HG03469 (cell line): Measurements from ENCODE around the gene DPYSL5.
"Not testable (repeated sequence)": the region's sequence is repeated elsewhere in the genome, so short reads cannot be mapped to it uniquely, and the experiment has no call there.

Experiments used
- ATAC-seq: cut with Tn5 transposase; IDR thresholded peaks from one replicate; pipeline ENCODE4 v1.9.1; 2021; ENCODE audit warnings: mild to moderate bottlenecking, moderate library complexity, moderate number of reproducible peaks; ENCODE audit not compliant: unreplicated experiment

Gene DPYSL5

GRCh38 chr2:26847655-26848335, at the start of gene DPYSL5:
Gene DPYSL5, plus strand, starts transcription at chr2:26848132. Its CDS starts 50,368 bp downstream, at chr2:26898500.
- no peak for ATAC-seq

GRCh38 chr2:26801328-26801727, 46.6 kb upstream of the DPYSL5 start:
- no peak for ATAC-seq

- no peak for ATAC-seq
Observed at GRCh38 chr2:26801796-26802195, 46.1 kb upstream of the DPYSL5 start.

DNA sequence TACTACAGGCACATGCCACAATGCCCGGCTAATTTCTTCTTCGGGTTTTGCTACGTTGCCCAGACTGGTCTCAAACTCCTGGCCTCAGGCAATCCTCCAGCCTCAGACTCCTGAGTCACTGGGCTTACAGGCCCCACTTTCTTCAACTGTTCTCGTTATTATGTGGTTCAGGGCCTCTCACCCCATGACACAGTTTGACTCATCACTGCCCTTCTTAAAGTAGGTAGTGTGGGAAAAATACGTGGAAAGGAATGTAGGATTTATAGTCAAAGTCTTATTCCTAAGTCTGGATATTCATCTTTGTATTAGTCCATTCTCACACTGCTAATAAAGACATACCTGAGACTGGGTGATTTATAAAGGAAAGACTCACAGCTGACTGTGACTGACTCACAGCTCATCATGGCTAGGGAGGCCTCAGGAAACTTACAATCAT, 42.7 kb upstream of the DPYSL5 start:
- no peak for ATAC-seq

DNA sequence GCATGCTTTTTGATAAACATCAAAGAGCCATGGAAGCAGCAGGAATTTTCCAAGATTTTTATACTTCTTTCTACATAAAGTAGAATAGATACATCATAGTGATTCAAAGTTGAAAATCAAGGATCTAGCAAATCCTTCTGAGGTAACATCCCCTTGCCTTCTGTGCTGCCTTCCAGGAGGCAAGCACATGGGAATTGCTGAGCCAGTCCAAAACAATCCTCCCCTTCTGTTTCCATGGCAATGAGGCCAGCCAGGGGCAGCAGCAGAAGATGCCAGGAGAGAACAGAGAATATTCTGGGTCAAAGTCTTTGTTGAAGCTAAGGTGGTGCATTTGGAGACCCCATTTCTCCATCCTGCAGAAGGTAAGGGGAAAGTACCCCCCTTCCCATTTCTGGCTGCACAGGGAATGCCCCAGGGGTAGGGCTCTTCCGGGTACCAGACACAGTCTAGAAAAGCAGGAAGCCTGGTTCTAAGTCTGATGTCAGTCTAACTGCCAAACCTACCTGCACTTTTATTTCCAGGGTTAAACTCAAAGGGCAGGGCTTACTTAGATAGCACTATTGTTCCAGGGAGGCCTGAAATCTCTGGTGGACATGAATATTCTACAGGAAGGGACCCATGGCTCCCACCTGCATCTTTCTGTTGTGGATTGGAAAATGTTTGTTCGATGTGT, 40.0 kb upstream of the DPYSL5 start:
- ATAC-seq, result no peak

DNA sequence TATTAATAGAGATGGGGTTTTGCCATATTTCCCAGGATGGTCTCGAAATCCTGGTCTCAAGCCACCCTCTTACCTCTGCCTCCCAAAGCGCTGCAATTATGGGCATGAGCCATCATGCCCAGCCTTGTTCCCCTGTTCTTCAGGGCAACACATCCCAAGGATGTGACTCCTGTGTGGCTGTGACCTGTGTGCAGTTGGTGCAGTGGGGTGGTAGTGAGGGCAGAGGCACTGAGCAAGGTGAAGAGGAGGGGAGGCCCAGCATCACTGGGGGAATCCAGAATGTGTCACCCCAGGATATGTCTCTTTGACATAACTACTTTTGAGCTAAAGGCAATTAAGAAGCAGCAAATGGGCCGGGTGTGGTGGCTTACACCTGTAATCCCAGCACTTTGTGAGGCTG, 38.7 kb upstream of the DPYSL5 start:
- ATAC-seq, result no peak

GRCh38 chr2:26809876-26810577, 37.9 kb upstream of the DPYSL5 start:
- ATAC-seq, result no peak

- no peak for ATAC-seq
Observed at GRCh38 chr2:26811261-26811660, 36.7 kb upstream of the DPYSL5 start.

DNA sequence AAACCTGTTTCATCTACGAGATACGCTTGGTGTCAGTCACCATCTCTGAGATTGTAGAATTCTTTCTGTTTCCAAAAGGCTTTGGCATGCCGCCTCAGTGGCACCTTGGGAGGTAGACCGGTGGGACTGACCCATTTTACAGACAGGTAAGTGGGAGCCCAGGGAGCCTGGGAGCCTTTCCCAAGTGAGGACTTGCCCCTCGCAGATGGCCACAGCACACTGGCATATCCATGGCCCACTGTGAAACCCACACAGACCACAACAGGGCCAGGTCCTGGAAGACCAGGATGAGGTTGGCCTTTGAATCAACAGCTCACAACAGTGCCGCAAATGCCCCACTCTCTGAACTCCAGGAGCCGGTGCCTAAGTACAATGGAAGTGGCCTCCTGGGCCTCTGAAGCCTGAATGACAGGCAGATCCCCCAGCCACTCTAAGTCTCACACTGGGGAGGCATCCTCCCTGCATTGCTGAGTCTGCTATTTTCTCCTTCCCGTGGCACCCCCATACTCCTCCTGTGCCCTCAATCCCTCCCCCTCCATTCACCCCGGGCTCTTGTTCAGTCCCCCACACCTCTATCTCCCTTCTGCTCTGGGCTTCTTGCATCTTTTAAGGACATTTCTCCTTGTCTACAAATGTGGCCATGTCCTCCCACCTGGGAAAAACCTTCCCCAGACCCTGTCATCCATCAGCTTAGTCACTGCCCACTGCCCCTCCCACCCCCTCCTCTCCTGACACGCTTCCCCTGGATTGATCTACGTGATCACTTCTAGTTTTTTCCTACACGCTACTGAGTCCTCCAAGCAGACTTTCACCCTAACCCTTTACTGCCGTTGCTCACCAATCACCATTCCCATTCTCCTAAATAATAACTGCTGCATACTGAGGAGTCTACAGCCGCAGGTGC, 35.9 kb upstream of the DPYSL5 start:
- no peak for ATAC-seq

GRCh38 chr2:26812731-26813130, 35.2 kb upstream of the DPYSL5 start:
- ATAC-seq, result no peak

- not testable (repeated sequence) for ATAC-seq
Observed at GRCh38 chr2:26814072-26814765, 33.7 kb upstream of the DPYSL5 start.

DNA sequence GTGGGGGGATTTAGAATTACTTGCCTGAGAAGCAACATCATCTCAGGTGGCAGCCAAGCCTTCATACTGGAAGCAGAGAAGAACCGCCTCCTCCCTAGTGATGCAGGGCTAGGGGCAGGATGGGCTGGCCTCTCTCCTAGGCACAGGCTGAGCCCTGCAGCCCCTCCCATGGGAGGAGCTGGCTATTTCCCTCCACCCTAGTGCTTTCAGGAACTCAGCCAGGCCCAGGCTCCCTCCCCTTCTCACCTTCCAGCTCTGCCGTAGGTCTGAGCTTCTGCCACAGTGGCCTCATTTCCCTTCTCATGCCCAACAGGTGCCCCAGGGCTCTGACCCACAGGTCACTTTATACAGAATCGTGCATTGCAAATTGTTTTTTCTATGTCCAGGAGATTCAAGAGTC, 31.0 kb upstream of the DPYSL5 start:
- ATAC-seq, result no peak

GRCh38 chr2:26818255-26818654, 29.7 kb upstream of the DPYSL5 start:
- no peak for ATAC-seq

GRCh38 chr2:26818972-26819371, 29.0 kb upstream of the DPYSL5 start:
- ATAC-seq, result no peak

DNA sequence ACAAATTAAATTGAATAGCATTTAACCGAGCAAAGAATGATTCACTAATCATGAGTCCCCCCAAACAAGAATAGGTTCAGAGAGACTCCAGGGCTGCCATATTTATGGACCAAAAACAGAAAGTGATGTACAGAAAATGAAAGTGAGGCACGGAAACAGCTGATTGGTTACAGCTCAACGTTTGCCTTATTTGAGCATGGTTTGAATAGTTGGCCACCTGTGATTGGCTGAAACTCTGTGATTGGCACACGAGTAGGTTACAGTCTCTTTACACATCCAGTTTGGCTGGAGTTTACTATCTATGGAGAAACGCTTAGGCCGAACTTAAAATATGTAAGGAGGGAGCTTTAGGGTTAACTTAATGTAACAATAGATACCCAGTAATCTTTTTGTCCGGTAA, 27.0 kb upstream of the DPYSL5 start:
- no peak for ATAC-seq

DNA sequence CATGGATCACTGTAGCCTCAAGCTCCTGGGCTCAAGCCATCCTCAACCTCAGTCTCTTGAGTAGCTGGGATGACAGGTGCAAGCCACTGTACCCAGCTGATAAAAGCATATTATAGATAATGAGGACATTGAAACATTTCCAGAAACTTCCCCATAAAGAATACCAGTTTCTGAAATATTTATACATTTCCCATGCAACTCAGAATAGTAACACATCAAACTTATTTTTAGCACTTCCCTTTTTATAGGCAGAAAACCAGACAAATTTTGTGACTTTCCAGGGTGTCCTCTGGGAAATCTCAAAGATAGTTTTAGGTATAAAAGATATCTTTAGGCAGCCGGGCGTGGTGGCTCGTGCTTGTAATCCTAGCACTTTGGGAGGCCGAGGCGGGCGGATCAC, 25.1 kb upstream of the DPYSL5 start:
- no peak for ATAC-seq

GRCh38 chr2:26838121-26838906, 9.6 kb upstream of the DPYSL5 start:
- ATAC-seq, result no peak

GRCh38 chr2:26840937-26841610, 6.9 kb upstream of the DPYSL5 start:
- no peak for ATAC-seq

GRCh38 chr2:26843041-26843440, 4.9 kb upstream of the DPYSL5 start:
- no peak for ATAC-seq
